ENCODE results near the gene IL12B.
"Not testable (repeated sequence)": the region's sequence is repeated elsewhere in the genome, so short reads cannot be mapped to it uniquely, and the experiment has no call there.

IL12B gene

GRCh38 chr5:159290741-159291140 is 39.5 kb downstream of the IL12B start:
- DNase-seq: no peak

DNA sequence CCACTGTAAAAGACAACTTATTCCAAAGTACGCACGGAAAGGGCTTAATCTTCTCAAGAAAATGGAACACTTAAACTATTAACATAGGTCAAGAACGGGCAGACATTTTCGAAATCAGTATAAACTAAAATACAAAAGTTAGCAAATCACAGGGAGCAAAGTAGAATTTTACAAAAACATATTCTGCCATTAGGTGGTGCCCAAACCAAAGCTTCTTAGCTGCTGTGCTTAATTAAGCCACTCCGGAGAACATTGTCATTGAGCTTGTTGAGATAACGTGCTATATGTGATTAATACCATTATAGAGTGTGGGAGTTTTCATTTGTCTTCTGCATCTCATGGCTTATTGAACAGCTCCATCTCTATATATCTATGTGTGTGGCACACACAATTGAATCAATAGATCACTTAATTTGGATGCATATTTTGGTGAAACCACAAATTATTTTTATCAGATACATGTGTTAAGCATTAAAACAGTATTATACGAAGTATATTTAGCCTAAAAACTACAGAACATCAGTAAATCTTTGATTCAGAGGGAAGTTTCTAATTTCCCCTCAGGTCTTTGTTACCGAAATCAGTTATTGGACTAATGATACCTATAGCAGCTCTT is 43.8 kb downstream of the IL12B start:
- peak in 1 of 2 experiments; percentile 7 for DNase-seq

- DNase-seq: no peak
These were observed 55.6 kb downstream of the IL12B start for GRCh38 chr5:159274676-159275075.

DNA sequence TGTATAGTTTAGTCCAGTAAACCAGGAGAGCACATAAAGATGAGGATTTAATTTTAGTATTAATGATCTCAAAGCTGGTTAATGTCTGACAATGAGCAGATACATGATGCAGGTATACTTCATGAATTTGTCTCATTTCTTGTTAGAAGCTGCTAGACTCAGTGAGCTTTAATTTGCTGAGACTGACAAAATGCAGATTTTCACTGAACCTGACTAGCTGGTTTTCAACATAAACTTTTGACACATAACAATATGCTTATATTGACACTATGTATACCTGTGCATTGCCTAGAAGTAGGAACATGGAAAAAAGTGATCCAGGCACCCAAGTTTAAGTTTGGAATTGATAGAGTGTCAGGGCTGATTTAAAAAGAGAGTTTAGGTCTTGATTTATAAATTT is 56.4 kb downstream of the IL12B start:
- no peak for DNase-seq

GRCh38 chr5:159269723-159270122 is 60.6 kb downstream of the IL12B start:
- no peak for DNase-seq

GRCh38 chr5:159266764-159267163 is 63.5 kb downstream of the IL12B start:
- not testable (repeated sequence) for DNase-seq

All from SHP77 (cell line).